ENCODE results near the gene STX7.

DNA sequence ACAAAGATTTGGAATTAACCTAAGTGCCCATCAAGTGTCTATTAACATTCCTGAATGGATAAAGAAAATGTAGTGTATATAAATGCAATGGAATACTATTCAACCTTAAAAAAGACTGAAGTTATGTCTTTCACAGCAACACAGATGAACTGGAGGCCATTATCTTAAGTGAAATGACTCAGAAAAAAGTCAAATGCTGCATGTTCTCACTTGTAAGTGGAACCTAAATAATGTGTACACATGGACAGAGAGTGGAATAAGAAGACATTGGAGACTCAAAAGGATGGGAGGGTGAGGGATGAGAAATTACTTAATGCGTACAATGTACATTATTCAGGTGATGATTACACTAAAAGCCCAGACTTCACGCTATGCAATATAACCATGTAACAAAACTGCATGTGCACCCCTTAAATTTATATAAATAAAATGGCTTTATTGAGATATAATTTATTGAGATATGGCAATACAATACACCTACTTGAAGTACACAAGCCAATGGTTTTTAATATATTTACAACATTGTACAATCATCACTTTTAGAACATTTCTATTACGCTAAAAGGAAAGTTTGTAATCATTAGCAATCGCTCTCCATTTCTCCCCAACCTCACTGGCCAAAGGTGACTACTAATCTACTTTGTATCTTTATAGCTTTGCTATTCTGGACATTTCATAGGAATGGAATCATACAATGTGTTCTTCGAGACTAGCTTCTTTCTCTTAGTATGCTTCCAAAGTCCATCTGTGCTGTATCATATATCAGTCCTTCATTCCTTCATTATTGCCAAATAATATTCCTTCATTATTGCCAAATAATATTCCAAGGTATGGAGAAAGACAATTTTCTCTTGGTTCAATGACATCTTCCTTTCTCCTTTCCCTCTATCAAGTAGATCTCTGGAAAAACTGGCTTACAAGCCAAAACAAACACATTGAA is 5.8 kb downstream of the STX7 start:
- no peak for TF ChIP-seq NR3C1 (IDR thresholded peaks at IDR 0.05)
- TF ChIP-seq, protein P1, sequence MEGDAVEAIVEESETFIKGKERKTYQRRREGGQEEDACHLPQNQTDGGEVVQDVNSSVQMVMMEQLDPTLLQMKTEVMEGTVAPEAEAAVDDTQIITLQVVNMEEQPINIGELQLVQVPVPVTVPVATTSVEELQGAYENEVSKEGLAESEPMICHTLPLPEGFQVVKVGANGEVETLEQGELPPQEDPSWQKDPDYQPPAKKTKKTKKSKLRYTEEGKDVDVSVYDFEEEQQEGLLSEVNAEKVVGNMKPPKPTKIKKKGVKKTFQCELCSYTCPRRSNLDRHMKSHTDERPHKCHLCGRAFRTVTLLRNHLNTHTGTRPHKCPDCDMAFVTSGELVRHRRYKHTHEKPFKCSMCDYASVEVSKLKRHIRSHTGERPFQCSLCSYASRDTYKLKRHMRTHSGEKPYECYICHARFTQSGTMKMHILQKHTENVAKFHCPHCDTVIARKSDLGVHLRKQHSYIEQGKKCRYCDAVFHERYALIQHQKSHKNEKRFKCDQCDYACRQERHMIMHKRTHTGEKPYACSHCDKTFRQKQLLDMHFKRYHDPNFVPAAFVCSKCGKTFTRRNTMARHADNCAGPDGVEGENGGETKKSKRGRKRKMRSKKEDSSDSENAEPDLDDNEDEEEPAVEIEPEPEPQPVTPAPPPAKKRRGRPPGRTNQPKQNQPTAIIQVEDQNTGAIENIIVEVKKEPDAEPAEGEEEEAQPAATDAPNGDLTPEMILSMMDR (IDR thresholded peaks at IDR 0.05): no peak
- no peak for TF ChIP-seq FOXS1 (CRISPR knock-in tag; IDR thresholded peaks at IDR 0.05)
- TF ChIP-seq POLR2A (IDR thresholded peaks at IDR 0.05; ENCODE audit: low read length): no peak
- TF ChIP-seq ZFP36 (IDR thresholded peaks at IDR 0.05; ENCODE audit: borderline replicate concordance, partially characterized antibody): no peak
- no peak for TF ChIP-seq PHF8 (IDR thresholded peaks at IDR 0.05; ENCODE audit: borderline replicate concordance, low read depth)
- no peak for TF ChIP-seq BHLHE40 (IDR thresholded peaks at IDR 0.05; ENCODE audit: low read depth, low read length)
- TF ChIP-seq, protein P2, sequence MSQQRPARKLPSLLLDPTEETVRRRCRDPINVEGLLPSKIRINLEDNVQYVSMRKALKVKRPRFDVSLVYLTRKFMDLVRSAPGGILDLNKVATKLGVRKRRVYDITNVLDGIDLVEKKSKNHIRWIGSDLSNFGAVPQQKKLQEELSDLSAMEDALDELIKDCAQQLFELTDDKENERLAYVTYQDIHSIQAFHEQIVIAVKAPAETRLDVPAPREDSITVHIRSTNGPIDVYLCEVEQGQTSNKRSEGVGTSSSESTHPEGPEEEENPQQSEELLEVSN (IDR thresholded peaks at IDR 0.05; ENCODE audit: borderline replicate concordance, low read depth): no peak
- TF ChIP-seq CEBPB (IDR thresholded peaks at IDR 0.05): no peak
- TF ChIP-seq RCOR1 (IDR thresholded peaks at IDR 0.05; ENCODE audit: low read depth, low read length): no peak
- no peak for TF ChIP-seq MAFK (IDR thresholded peaks at IDR 0.05; ENCODE audit: partially characterized antibody)
- no peak for TF ChIP-seq RAD21 (conservative IDR thresholded peaks at IDR 0.05 in 1 of 2, IDR thresholded peaks at IDR 0.05 in 1 of 2)
- TF ChIP-seq HOXB5 (CRISPR knock-in tag; IDR thresholded peaks at IDR 0.05): no peak

All from A549 (cell line).